Liver (tissue), 9 donors: Measurements from ENCODE around the gene BRME1. TPM values are rescaled to one million over a fixed set of nuclear protein-coding genes. Genes with fewer than 3 reads are reported as not detected.

Experiments used
- DNase-seq: peaks from one replicate; pipeline ENCODE4 v3.0.0-alpha.2; 2017; ENCODE audit warnings: low spot score
- H3K27ac ChIP-seq, 2 donors: one replicate each; pipeline ENCODE4 v1.7.0; 2013; ENCODE audit warnings: inconsistent platforms in 2 of 2, low read length in 2 of 2, control low read depth in 1 of 2, low read depth in 1 of 2, mild to moderate bottlenecking in 1 of 2
- H3K27me3 ChIP-seq, 4 donors: one replicate each; pipeline versions ENCODE4 v1.6.1 to v1.7.0; 2013; ENCODE audit warnings: low read length in 3 of 4, inconsistent platforms in 1 of 4, mild to moderate bottlenecking in 1 of 4, moderate library complexity in 1 of 4; ENCODE audit not compliant: control insufficient read depth in 4 of 4, insufficient read depth in 4 of 4
- H3K36me3 ChIP-seq, 4 donors: one replicate each; pipeline versions ENCODE4 v1.6.1 to v1.7.0; 2013; ENCODE audit warnings: low read length in 3 of 4, mild to moderate bottlenecking in 3 of 4, low read depth in 1 of 4, moderate library complexity in 1 of 4; ENCODE audit not compliant: control insufficient read depth in 4 of 4, insufficient read depth in 3 of 4
- H3K4me1 ChIP-seq, 4 donors: one replicate each; pipeline versions ENCODE4 v1.6.1 to v1.7.0; 2013; ENCODE audit warnings: low read length in 3 of 4, mild to moderate bottlenecking in 3 of 4, moderate library complexity in 1 of 4; ENCODE audit not compliant: control insufficient read depth in 4 of 4, insufficient read depth in 4 of 4
- H3K4me3 ChIP-seq, 3 donors: one replicate each; pipeline versions ENCODE4 v1.6.1 to v1.7.0; 2013; ENCODE audit warnings: low read length in 3 of 3, control low read depth in 1 of 3, low read depth in 1 of 3, mild to moderate bottlenecking in 1 of 3
- H3K9ac ChIP-seq, 2 donors: one replicate each; pipeline ENCODE4 v1.7.0; 2013; ENCODE audit warnings: low read length in 2 of 2, mild to moderate bottlenecking in 2 of 2, moderate library complexity in 2 of 2, control low read depth in 1 of 2, low read depth in 1 of 2
- H3K9me3 ChIP-seq, 4 donors: one replicate each; pipeline versions ENCODE4 v1.6.1 to v1.7.0; 2013; ENCODE audit warnings: low read length in 3 of 4; ENCODE audit not compliant: control insufficient read depth in 4 of 4
- GABPA ChIP-seq, 2 donors: IDR thresholded peaks in 1 of 2; conservative IDR thresholded peaks in 1 of 2; 2 replicates each; pipeline ENCODE4 v1.6.1; 2016; ENCODE audit warnings: antibody characterized with exemption in 2 of 2, mild to moderate bottlenecking in 1 of 2, moderate library complexity in 1 of 2
- HNF4A ChIP-seq, 2 donors: conservative IDR thresholded peaks; 2 replicates each; pipeline ENCODE4 v1.6.1; 2016; ENCODE audit warnings: antibody characterized with exemption in 2 of 2, mild to moderate bottlenecking in 2 of 2
- HNF4G ChIP-seq: IDR thresholded peaks from 2 replicates; pipeline ENCODE4 v1.6.1; 2016; ENCODE audit warnings: antibody characterized with exemption
- MAX ChIP-seq: IDR thresholded peaks from 2 replicates; pipeline ENCODE4 v1.6.1; 2016; ENCODE audit warnings: antibody characterized with exemption
- NR2F2 ChIP-seq: IDR thresholded peaks from 2 replicates; pipeline ENCODE4 v1.6.1; 2016; ENCODE audit warnings: antibody characterized with exemption
- RAD21 ChIP-seq, 2 donors: IDR thresholded peaks; 2 replicates each; pipeline ENCODE4 v1.6.1; 2016; ENCODE audit warnings: antibody characterized with exemption in 2 of 2, mild to moderate bottlenecking in 2 of 2
- SP1 ChIP-seq: IDR thresholded peaks from 2 replicates; pipeline ENCODE4 v1.6.1; 2018; ENCODE audit warnings: antibody characterized with exemption, mild to moderate bottlenecking
- YY1 ChIP-seq: IDR thresholded peaks from 2 replicates; pipeline ENCODE4 v1.6.1; 2016; ENCODE audit warnings: antibody characterized with exemption, mild to moderate bottlenecking
- WGBS: extraction: QIAGEN DNeasy Blood & Tissue Kit; methylation state at CpG from one replicate; pipeline ENCODE4 v1.1.7; 2013; 5-methylcytosine and 5-hydroxymethylcytosine counted together
- polyA plus RNA-seq, 2 donors: library from polyadenylated mRNA; stranded (reverse) in 1 of 2; unstranded in 1 of 2; fragments of 200-250 nt in 1 of 2; fragments of >200 nt in 1 of 2; fragmentation: Nextera tagmentation in 1 of 2; extraction: Ambion mirVana in 1 of 2; gene quantifications; one replicate each; pipeline versions ENCODE4 v1.2.1 to v1.2.3, GENCODE V29; 2013 to 2015
- total RNA-seq, 2 donors: library from RNA; depleted of rRNA; stranded (reverse); fragments of >200 nt; gene quantifications; one replicate each; pipeline ENCODE4 v1.2.3, GENCODE V29; 2014
- TF ChIP-seq, protein P1 (sequence below): fragments of 150-350 bp; IDR thresholded peaks from 2 replicates; pipeline ENCODE4 v1.5.1; 2017; ENCODE audit warnings: improper control_type of control experiment, low read depth, low read length; ENCODE audit not compliant: missing input control
- TF ChIP-seq, protein P2 (sequence below): IDR thresholded peaks from 2 replicates; pipeline ENCODE4 v1.6.1; 2016; ENCODE audit warnings: antibody characterized with exemption
- TF ChIP-seq, protein P3 (sequence below): IDR thresholded peaks from 2 replicates; pipeline ENCODE4 v1.6.1; 2016; ENCODE audit warnings: antibody characterized with exemption, mild to moderate bottlenecking
- donor health status: healthy.
- donor health status: healthy.
- donor health status: healthy.
- donor health status: healthy.
- donor health status: healthy.

The BRME1 gene
- total and polyA plus RNA-seq, 4 donors: 0.42 to 5.3 (median 0.48) TPM

- peaks cover 2 to 15% (median 8%) of the 10 kb centered on the region in 4 donors for H3K4me1 ChIP-seq
These were observed 66.6 kb downstream of the BRME1 start for GRCh38 chr19:13839130-13839937.

DNA sequence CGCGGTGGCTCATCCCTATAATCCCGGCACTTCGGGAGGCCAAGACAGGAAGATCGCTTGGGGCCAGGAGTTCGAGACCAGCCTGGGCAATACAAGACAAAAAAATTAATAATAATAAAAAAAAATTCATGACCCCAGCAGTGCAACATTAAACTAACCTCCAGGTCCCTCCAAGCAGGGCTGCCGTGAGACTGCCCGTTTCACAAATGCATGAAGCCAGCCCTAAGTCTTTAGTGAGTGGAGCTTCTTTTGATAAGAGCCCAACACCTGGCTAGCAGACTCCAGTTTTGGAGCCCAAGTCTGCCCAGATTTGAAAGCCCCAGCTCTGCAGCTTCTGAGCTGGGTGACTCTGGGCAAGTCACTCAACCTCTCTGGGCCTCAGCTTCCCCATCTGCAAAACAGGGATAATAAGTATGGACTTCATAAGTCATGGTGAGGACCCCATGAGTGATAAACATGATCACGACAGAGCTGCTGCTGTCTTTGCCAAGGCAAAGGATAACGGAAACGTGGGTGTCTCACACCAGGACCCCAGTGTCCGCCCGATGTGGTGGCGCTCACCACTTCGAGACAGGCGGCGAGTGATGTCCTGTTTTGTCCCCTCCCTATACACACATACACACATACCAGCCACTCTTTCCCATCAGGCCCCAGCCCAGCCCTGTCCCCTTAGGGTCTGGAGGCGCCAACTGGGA, 67.3 kb downstream of the BRME1 start:
- H3K9ac ChIP-seq: peak overlapping the region in 1 of 2 donors; percentile 43
- H3K9me3 ChIP-seq: no peaks in the 10 kb centered on the region
- no peaks in the 10 kb centered on the region for H3K27me3 ChIP-seq
- 73% methylated on average over 18 of the region's 18 CpGs for WGBS
- no peak for DNase-seq
- peaks cover 0 to 4% (median 0%) of the 10 kb centered on the region in 4 donors for H3K36me3 ChIP-seq
- H3K4me3 ChIP-seq: no peak overlapping the region
- TF ChIP-seq MAX: no peak
- TF ChIP-seq, protein P1, sequence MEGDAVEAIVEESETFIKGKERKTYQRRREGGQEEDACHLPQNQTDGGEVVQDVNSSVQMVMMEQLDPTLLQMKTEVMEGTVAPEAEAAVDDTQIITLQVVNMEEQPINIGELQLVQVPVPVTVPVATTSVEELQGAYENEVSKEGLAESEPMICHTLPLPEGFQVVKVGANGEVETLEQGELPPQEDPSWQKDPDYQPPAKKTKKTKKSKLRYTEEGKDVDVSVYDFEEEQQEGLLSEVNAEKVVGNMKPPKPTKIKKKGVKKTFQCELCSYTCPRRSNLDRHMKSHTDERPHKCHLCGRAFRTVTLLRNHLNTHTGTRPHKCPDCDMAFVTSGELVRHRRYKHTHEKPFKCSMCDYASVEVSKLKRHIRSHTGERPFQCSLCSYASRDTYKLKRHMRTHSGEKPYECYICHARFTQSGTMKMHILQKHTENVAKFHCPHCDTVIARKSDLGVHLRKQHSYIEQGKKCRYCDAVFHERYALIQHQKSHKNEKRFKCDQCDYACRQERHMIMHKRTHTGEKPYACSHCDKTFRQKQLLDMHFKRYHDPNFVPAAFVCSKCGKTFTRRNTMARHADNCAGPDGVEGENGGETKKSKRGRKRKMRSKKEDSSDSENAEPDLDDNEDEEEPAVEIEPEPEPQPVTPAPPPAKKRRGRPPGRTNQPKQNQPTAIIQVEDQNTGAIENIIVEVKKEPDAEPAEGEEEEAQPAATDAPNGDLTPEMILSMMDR: no peak
- TF ChIP-seq SP1: peak; percentile 48
- no peak for TF ChIP-seq HNF4A (conservative IDR thresholded peaks at IDR 0.05)
- TF ChIP-seq, protein P2, sequence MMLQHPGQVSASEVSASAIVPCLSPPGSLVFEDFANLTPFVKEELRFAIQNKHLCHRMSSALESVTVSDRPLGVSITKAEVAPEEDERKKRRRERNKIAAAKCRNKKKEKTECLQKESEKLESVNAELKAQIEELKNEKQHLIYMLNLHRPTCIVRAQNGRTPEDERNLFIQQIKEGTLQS: no peak
- peaks cover 4 to 21% (median 12%) of the 10 kb centered on the region in 4 donors for H3K4me1 ChIP-seq
- H3K27ac ChIP-seq: peak overlapping the region; percentile 94 to 97

More at GRCh38 chr19:13839130-13839937, 66.6 kb downstream of the BRME1 start:
- DNase-seq: peak; percentile 78
- peak overlapping the region; percentile 94 to 97 for H3K27ac ChIP-seq
- WGBS: 56% methylated on average over 36 of the region's 36 CpGs
- H3K36me3 ChIP-seq: peaks cover 0 to 4% (median 0%) of the 10 kb centered on the region in 4 donors
- H3K9me3 ChIP-seq: no peaks in the 10 kb centered on the region
- H3K4me3 ChIP-seq: peak overlapping the region in 2 of 3 donors; percentile 24 to 82
- TF ChIP-seq, protein P3, sequence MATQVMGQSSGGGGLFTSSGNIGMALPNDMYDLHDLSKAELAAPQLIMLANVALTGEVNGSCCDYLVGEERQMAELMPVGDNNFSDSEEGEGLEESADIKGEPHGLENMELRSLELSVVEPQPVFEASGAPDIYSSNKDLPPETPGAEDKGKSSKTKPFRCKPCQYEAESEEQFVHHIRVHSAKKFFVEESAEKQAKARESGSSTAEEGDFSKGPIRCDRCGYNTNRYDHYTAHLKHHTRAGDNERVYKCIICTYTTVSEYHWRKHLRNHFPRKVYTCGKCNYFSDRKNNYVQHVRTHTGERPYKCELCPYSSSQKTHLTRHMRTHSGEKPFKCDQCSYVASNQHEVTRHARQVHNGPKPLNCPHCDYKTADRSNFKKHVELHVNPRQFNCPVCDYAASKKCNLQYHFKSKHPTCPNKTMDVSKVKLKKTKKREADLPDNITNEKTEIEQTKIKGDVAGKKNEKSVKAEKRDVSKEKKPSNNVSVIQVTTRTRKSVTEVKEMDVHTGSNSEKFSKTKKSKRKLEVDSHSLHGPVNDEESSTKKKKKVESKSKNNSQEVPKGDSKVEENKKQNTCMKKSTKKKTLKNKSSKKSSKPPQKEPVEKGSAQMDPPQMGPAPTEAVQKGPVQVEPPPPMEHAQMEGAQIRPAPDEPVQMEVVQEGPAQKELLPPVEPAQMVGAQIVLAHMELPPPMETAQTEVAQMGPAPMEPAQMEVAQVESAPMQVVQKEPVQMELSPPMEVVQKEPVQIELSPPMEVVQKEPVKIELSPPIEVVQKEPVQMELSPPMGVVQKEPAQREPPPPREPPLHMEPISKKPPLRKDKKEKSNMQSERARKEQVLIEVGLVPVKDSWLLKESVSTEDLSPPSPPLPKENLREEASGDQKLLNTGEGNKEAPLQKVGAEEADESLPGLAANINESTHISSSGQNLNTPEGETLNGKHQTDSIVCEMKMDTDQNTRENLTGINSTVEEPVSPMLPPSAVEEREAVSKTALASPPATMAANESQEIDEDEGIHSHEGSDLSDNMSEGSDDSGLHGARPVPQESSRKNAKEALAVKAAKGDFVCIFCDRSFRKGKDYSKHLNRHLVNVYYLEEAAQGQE: no peak
- TF ChIP-seq GABPA (IDR thresholded peaks at IDR 0.05 in 1 of 2, conservative IDR thresholded peaks at IDR 0.05 in 1 of 2) (peak; percentile 38 to 62), SP1 (peak; percentile 8), HNF4G (no peak), YY1 (peak; percentile 86), HNF4A (conservative IDR thresholded peaks at IDR 0.05) (no peak), NR2F2 (peak; percentile 56), RAD21 (IDR thresholded peaks at IDR 0.05) (peak in 1 of 2 donors; percentile 18)
- TF ChIP-seq, protein P1: no peak
- no peaks in the 10 kb centered on the region for H3K27me3 ChIP-seq
- H3K9ac ChIP-seq: peak overlapping the region; percentile 54 to 60
